ENCODE data around the gene CCR4.
"Not testable (repeated sequence)": the region's sequence is repeated elsewhere in the genome, so short reads cannot be mapped to it uniquely, and the experiment has no call there.

Gene CCR4

GRCh38 chr3:32963871-32964270 is 12.4 kb downstream of the CCR4 start:
- H3K4me1 Mint-ChIP-seq (ENCODE audit: low read depth) = peaks cover 43% of the 10 kb centered on the region

GRCh38 chr3:32964781-32965180 is 13.3 kb downstream of the CCR4 start:
- Mint-ChIP-seq H3K4me1 (ENCODE audit: low read depth) (peaks cover 34% of the 10 kb centered on the region), H3K36me3 (ENCODE audit: low read depth) (peaks cover 32% of the 10 kb centered on the region), H3K9me3 (peaks cover 32% of the 10 kb centered on the region)
- not testable (repeated sequence) for H3K4me3 Mint-ChIP-seq; H3K27ac Mint-ChIP-seq; H3K27me3 Mint-ChIP-seq (ENCODE audit: low read depth)

More at GRCh38 chr3:32963871-32964270, 12.4 kb downstream of the CCR4 start:
- Mint-ChIP-seq H3K36me3 (ENCODE audit: low read depth) (peaks cover 33% of the 10 kb centered on the region), H3K27ac (peak overlapping the region; percentile 18), H3K9me3 (peaks cover 32% of the 10 kb centered on the region), H3K4me3 (no peak overlapping the region), H3K27me3 (ENCODE audit: low read depth) (no peaks in the 10 kb centered on the region)

GRCh38 chr3:32965617-32966213 is 14.3 kb downstream of the CCR4 start:
- H3K27ac Mint-ChIP-seq; H3K27me3 Mint-ChIP-seq (ENCODE audit: low read depth); H3K4me3 Mint-ChIP-seq: not testable (repeated sequence)
- Mint-ChIP-seq H3K36me3 (ENCODE audit: low read depth) (peaks cover 30% of the 10 kb centered on the region), H3K9me3 (peaks cover 32% of the 10 kb centered on the region), H3K4me1 (ENCODE audit: low read depth) (peaks cover 27% of the 10 kb centered on the region)

- H3K27me3 Mint-ChIP-seq (ENCODE audit: low read depth); H3K4me3 Mint-ChIP-seq; H3K27ac Mint-ChIP-seq: not testable (repeated sequence)
- Mint-ChIP-seq H3K9me3 (peaks cover 32% of the 10 kb centered on the region), H3K4me1 (ENCODE audit: low read depth) (peaks cover 19% of the 10 kb centered on the region), H3K36me3 (ENCODE audit: low read depth) (peaks cover 32% of the 10 kb centered on the region)
Observed at GRCh38 chr3:32966627-32967026, 15.2 kb downstream of the CCR4 start.

GRCh38 chr3:32968166-32968919 is 16.9 kb downstream of the CCR4 start:
- H3K9me3 Mint-ChIP-seq = peaks cover 32% of the 10 kb centered on the region
- peaks cover 34% of the 10 kb centered on the region for H3K36me3 Mint-ChIP-seq (ENCODE audit: low read depth)
- H3K4me3 Mint-ChIP-seq = no peak overlapping the region

GRCh38 chr3:32968920-32969389 is 17.5 kb downstream of the CCR4 start:
- Mint-ChIP-seq H3K27ac (no peak overlapping the region), H3K27me3 (ENCODE audit: low read depth) (no peaks in the 10 kb centered on the region), H3K9me3 (peaks cover 29% of the 10 kb centered on the region), H3K4me1 (ENCODE audit: low read depth) (peaks cover 31% of the 10 kb centered on the region), H3K36me3 (ENCODE audit: low read depth) (peaks cover 32% of the 10 kb centered on the region), H3K4me3 (no peak overlapping the region)

More at GRCh38 chr3:32968166-32968919, 16.9 kb downstream of the CCR4 start:
- Mint-ChIP-seq H3K27ac (no peak overlapping the region), H3K27me3 (ENCODE audit: low read depth) (no peaks in the 10 kb centered on the region), H3K4me1 (ENCODE audit: low read depth) (peaks cover 29% of the 10 kb centered on the region)

- Mint-ChIP-seq H3K36me3 (ENCODE audit: low read depth) (peaks cover 28% of the 10 kb centered on the region), H3K27ac (no peak overlapping the region), H3K4me3 (no peak overlapping the region), H3K27me3 (ENCODE audit: low read depth) (no peaks in the 10 kb centered on the region), H3K4me1 (ENCODE audit: low read depth) (peaks cover 32% of the 10 kb centered on the region), H3K9me3 (peaks cover 22% of the 10 kb centered on the region)
Observed at GRCh38 chr3:32969656-32970055, 18.2 kb downstream of the CCR4 start.

GRCh38 chr3:32971291-32971690 is 19.8 kb downstream of the CCR4 start:
- Mint-ChIP-seq H3K36me3 (ENCODE audit: low read depth) (peaks cover 19% of the 10 kb centered on the region), H3K4me1 (ENCODE audit: low read depth) (peaks cover 44% of the 10 kb centered on the region)
- H3K9me3 Mint-ChIP-seq; H3K27ac Mint-ChIP-seq; H3K27me3 Mint-ChIP-seq (ENCODE audit: low read depth); H3K4me3 Mint-ChIP-seq: not testable (repeated sequence)

GRCh38 chr3:32972482-32973146 is 21.2 kb downstream of the CCR4 start:
- H3K36me3 Mint-ChIP-seq (ENCODE audit: low read depth) = peaks cover 11% of the 10 kb centered on the region

GRCh38 chr3:32973982-32974381 is 22.5 kb downstream of the CCR4 start:
- H3K4me1 Mint-ChIP-seq (ENCODE audit: low read depth) = peaks cover 41% of the 10 kb centered on the region

More at GRCh38 chr3:32972482-32973146, 21.2 kb downstream of the CCR4 start:
- no peaks in the 10 kb centered on the region for H3K9me3 Mint-ChIP-seq
- H3K4me3 Mint-ChIP-seq = no peak overlapping the region
- H3K4me1 Mint-ChIP-seq (ENCODE audit: low read depth) = peaks cover 47% of the 10 kb centered on the region
- H3K27me3 Mint-ChIP-seq (ENCODE audit: low read depth) = no peaks in the 10 kb centered on the region
- peak overlapping the region; percentile 19 for H3K27ac Mint-ChIP-seq

GRCh38 chr3:32975891-32976595 is 24.6 kb downstream of the CCR4 start:
- Mint-ChIP-seq H3K27me3 (ENCODE audit: low read depth) (no peaks in the 10 kb centered on the region), H3K27ac (peak overlapping the region; percentile 21), H3K36me3 (ENCODE audit: low read depth) (peaks cover 10% of the 10 kb centered on the region), H3K4me3 (no peak overlapping the region), H3K4me1 (ENCODE audit: low read depth) (peaks cover 41% of the 10 kb centered on the region), H3K9me3 (no peaks in the 10 kb centered on the region)

More at GRCh38 chr3:32973982-32974381, 22.5 kb downstream of the CCR4 start:
- no peaks in the 10 kb centered on the region for H3K9me3 Mint-ChIP-seq
- peaks cover 7% of the 10 kb centered on the region for H3K36me3 Mint-ChIP-seq (ENCODE audit: low read depth)
- peak overlapping the region; percentile 80 for H3K27ac Mint-ChIP-seq
- H3K4me3 Mint-ChIP-seq = peak overlapping the region; percentile 43
- no peaks in the 10 kb centered on the region for H3K27me3 Mint-ChIP-seq (ENCODE audit: low read depth)

- H3K27ac Mint-ChIP-seq = no peak overlapping the region
- H3K36me3 Mint-ChIP-seq (ENCODE audit: low read depth) = peaks cover 7% of the 10 kb centered on the region
Observed at GRCh38 chr3:32977861-32978260, 26.4 kb downstream of the CCR4 start.

GRCh38 chr3:32978331-32978730 is 26.9 kb downstream of the CCR4 start:
- Mint-ChIP-seq H3K36me3 (ENCODE audit: low read depth) (peaks cover 11% of the 10 kb centered on the region), H3K4me1 (ENCODE audit: low read depth) (peaks cover 26% of the 10 kb centered on the region), H3K27ac (no peak overlapping the region), H3K9me3 (peaks cover 5% of the 10 kb centered on the region), H3K27me3 (ENCODE audit: low read depth) (no peaks in the 10 kb centered on the region), H3K4me3 (no peak overlapping the region)

More at GRCh38 chr3:32977861-32978260, 26.4 kb downstream of the CCR4 start:
- Mint-ChIP-seq H3K9me3 (peaks cover under 1% of the 10 kb centered on the region), H3K27me3 (ENCODE audit: low read depth) (no peaks in the 10 kb centered on the region), H3K4me3 (no peak overlapping the region), H3K4me1 (ENCODE audit: low read depth) (peaks cover 31% of the 10 kb centered on the region)

- no peak overlapping the region for H3K27ac Mint-ChIP-seq
- no peak overlapping the region for H3K4me3 Mint-ChIP-seq
- H3K36me3 Mint-ChIP-seq (ENCODE audit: low read depth) = peaks cover 11% of the 10 kb centered on the region
- peaks cover 9% of the 10 kb centered on the region for H3K4me1 Mint-ChIP-seq (ENCODE audit: low read depth)
- H3K27me3 Mint-ChIP-seq (ENCODE audit: low read depth) = no peaks in the 10 kb centered on the region
- peaks cover 9% of the 10 kb centered on the region for H3K9me3 Mint-ChIP-seq
Observed at GRCh38 chr3:32983124-32983523, 31.7 kb downstream of the CCR4 start.
